IMR-90 (cell line): ENCODE measurements around the gene PLOD1.

ENCODE experiments used
- CTCF ChIP-seq: conservative IDR thresholded peaks from 2 replicates; pipeline ENCODE4 v1.5.1; 2012; ENCODE audit warnings: mild to moderate bottlenecking, low read depth, low read length, improper control_type of control experiment
- ELK1 ChIP-seq: fragments of 150-350 bp; IDR thresholded peaks from 2 replicates; pipeline ENCODE4 v1.6.1; 2016; ENCODE audit warnings: low read depth, mild to moderate bottlenecking, low read length, moderate library complexity, borderline replicate concordance

DNA sequence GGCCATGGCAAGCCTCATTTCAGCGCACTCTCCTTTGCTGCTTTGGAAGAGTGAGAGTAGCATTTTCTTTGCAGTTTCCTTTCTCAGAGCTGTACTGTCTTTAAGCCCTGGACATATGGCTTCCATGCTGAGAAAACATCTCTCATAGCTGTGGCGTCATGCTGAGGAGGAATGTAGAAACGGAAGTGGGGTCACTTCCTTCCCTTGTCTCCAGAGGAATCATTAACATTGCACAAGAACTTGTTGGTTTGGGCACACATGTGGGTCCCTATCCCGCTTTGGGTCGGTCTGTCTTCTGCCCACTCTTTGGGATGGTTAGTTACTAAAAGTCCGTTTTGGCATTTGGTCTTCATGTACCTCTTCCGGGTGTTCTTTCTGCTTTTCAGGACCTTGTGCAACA, 51.3 kb downstream of the PLOD1 start:
- TF ChIP-seq CTCF: no peak
- TF ChIP-seq ELK1: no peak
